Activated B cell treated with CpG ODN at 0.5 μM for 24 hours (primary cell): ENCODE results near the gene ARL2BP. TPM values are rescaled to one million over a fixed set of nuclear protein-coding genes. Genes with fewer than 3 reads are reported as not detected.

Experiments used
- ATAC-seq: fragments of 200-7000 bp; cut with Tn5 transposase; one replicate; pipeline ENCODE4 v1.10.0; 2021; ENCODE audit warnings: low read depth, mild to moderate bottlenecking, moderate library complexity
- CTCF ChIA-PET: fragments of 350-600 bp; sonication (Branson Sonifier 250); formaldehyde crosslinking; loops from one replicate; lab custom pipeline; 2021; ENCODE audit warnings: antibody characterized with exemption; lab: Charles Lee
- POLR2A ChIA-PET: fragments of 350-600 bp; sonication (Branson Sonifier 250); formaldehyde crosslinking; loops from one replicate; lab custom pipeline; 2021; ENCODE audit warnings: antibody characterized with exemption; lab: Charles Lee
- DNase-seq: peaks from one replicate; pipeline ENCODE4 v3.0.0; 2022
- H3K27ac Mint-ChIP-seq: one replicate; pipeline ENCODE4 v1.8.0; 2020; ENCODE audit warnings: mixed read lengths
- H3K27me3 Mint-ChIP-seq: one replicate; pipeline ENCODE4 v1.8.0; 2021; ENCODE audit warnings: mixed read lengths
- H3K36me3 Mint-ChIP-seq: one replicate; pipeline ENCODE4 v1.8.0; 2021; ENCODE audit warnings: low read depth, mixed read lengths
- H3K4me1 Mint-ChIP-seq: one replicate; pipeline ENCODE4 v1.8.0; 2021; ENCODE audit warnings: mixed read lengths
- H3K4me3 Mint-ChIP-seq: one replicate; pipeline ENCODE4 v1.8.0; 2020; ENCODE audit warnings: mild to moderate bottlenecking, mixed read lengths
- H3K9me3 Mint-ChIP-seq: one replicate; pipeline ENCODE4 v1.8.0; 2020; ENCODE audit warnings: mixed read lengths
- intact Hi-C: fragments of 100-400 bp; cut with micrococcal nuclease; formaldehyde crosslinking; loops from one replicate; pipeline ENCODE4 v1.15.1; 2024
- total RNA-seq: library from RNA; stranded (reverse); gene quantifications from 2 replicates; pipeline ENCODE4 v1.2.3, GENCODE V29; 2022
- TF ChIP-seq, protein P1 (sequence below): fragments of 200-600 bp; IDR thresholded peaks from one replicate; pipeline ENCODE4 v1.8.0; 2022; ENCODE audit warnings: antibody characterized with exemption, mild to moderate bottlenecking

ARL2BP gene
- total RNA-seq, 1 donor from 2014 or later: 27.1 TPM

DNA sequence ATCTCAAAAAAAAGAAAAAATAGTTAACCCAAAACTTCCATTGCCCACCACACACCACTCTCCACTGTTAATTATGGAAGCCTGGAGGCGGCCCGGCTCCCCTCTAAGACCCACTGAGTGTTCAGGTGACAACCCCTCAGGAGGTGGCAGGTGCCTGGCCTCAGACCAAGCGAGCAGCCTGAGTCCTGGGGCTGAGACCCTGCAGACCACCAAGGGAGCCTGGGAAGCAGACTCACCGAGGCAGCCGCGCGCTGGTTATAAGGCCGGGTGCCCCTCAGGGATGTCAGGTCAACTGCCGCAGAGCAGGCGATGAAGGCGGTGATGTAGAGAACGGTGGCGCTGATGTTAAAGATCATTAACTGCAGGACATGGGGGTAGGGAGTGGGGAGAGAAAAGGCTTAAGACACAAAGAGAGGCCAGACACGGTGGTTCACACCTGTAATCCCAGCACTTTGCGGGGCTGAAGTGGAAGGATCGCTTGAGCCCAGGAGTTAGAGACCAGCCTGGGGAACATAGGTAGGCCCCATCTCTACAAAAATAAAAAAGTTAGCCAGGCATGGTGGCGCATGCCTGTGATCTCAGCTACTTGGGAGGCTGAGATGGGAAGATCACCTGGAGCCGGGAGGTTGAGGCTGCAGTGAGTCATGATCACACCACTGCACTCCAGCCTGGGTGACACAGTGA lies 13.3 kb downstream of the ARL2BP start:
- Mint-ChIP-seq H3K36me3 (peaks cover 12% of the 10 kb centered on the region), H3K9me3 (no peaks in the 10 kb centered on the region), H3K27me3 (no peaks in the 10 kb centered on the region), H3K27ac (no peak overlapping the region), H3K4me1 (peaks cover 11% of the 10 kb centered on the region), H3K4me3 (no peak overlapping the region)
- intact Hi-C loops: no loop called here
- ChIA-PET CTCF (no interaction called here), POLR2A (interaction anchor here (1.2 kb wide), 1 partner anchor 13 kb away, joined by 3 read pairs; the partner anchor contains the start of gene ARL2BP)
- TF ChIP-seq, protein P1, sequence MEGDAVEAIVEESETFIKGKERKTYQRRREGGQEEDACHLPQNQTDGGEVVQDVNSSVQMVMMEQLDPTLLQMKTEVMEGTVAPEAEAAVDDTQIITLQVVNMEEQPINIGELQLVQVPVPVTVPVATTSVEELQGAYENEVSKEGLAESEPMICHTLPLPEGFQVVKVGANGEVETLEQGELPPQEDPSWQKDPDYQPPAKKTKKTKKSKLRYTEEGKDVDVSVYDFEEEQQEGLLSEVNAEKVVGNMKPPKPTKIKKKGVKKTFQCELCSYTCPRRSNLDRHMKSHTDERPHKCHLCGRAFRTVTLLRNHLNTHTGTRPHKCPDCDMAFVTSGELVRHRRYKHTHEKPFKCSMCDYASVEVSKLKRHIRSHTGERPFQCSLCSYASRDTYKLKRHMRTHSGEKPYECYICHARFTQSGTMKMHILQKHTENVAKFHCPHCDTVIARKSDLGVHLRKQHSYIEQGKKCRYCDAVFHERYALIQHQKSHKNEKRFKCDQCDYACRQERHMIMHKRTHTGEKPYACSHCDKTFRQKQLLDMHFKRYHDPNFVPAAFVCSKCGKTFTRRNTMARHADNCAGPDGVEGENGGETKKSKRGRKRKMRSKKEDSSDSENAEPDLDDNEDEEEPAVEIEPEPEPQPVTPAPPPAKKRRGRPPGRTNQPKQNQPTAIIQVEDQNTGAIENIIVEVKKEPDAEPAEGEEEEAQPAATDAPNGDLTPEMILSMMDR: no peak
- DNase-seq: no peak
- no peak for ATAC-seq

DNA sequence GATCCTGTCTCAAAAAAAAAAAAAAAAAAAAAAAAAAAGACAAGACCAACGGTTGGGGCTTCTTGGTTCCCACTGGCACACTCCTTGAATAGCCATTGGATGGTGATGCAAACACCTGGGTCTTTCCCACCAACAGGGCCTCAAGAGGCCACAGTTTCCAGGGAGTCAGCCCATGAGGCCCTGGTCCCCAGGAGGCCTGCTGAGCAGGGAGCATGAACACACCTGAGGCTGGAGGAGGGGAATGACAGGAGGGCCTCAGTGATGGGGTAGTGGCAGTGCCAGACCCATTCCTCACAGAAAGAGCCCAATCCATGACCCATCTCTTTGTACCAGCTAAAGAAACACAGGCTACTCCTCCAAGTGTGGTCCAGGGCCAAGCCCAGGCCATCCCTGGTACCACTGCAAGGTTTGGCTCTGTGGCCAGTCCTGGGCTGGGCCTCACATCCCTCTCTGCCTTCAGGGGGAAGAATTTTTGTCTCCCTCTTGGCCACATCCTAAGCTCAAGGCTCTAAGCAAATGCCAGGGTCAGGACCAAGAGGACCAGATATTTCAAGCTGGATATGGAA lies 13.9 kb downstream of the ARL2BP start:
- H3K4me3 Mint-ChIP-seq: no peak overlapping the region
- TF ChIP-seq, protein P1: no peak
- no peak overlapping the region for H3K27ac Mint-ChIP-seq
- ChIA-PET CTCF (interaction anchor here (0.7 kb wide), 1 partner anchor 294 kb away, joined by 3 read pairs; no protein-coding TSS in a partner anchor), POLR2A (interaction anchor here (0.7 kb wide), 1 partner anchor 25 kb away, joined by 6 read pairs; no protein-coding TSS in a partner anchor)
- DNase-seq (no peak), ATAC-seq (no peak)
- H3K4me1 Mint-ChIP-seq: peaks cover 11% of the 10 kb centered on the region
- H3K27me3 Mint-ChIP-seq: no peaks in the 10 kb centered on the region
- peaks cover 9% of the 10 kb centered on the region for H3K36me3 Mint-ChIP-seq
- intact Hi-C loops: no loop called here
- no peaks in the 10 kb centered on the region for H3K9me3 Mint-ChIP-seq

DNA sequence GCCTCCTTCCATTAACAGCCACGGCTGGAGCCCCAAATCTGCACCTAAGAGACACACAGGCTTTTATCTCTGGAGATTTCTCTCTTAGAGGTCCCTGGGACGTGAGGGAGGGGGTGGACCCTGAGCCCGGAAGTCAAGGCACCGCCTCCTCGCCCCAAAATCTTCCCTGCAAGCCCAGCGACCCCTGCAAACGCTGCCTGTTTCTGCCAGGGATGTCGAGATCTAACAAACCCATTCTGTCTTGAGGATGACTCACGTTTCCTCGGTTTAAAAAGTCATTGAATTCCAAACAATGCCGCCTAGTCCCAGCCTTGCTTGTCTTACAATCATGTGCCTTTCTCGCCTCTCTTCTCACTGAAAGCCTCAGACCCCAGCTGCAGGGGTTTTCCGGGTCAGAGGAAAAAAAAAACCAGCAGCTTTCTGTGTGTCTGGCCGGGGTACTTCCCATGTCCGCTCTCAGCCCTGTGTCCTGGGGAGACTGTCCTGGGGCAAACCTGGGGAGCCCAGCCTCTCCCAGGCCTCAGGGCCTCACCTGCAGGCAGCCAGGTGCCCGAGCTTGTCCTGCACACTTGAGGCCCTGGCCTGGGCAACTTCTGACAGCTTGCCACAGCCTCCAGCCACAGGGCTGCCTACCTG lies 15.4 kb downstream of the ARL2BP start:
- Mint-ChIP-seq H3K27me3 (no peaks in the 10 kb centered on the region), H3K4me3 (peak overlapping the region; percentile 48), H3K27ac (peak overlapping the region; percentile 46), H3K9me3 (no peaks in the 10 kb centered on the region), H3K36me3 (peaks cover 2% of the 10 kb centered on the region), H3K4me1 (peaks cover 11% of the 10 kb centered on the region)
- ATAC-seq (peak; percentile 52), DNase-seq (no peak)
- TF ChIP-seq, protein P1: no peak
- POLR2A ChIA-PET: no interaction called here
- intact Hi-C loops: no loop called here
- CTCF ChIA-PET: no interaction called here

DNA sequence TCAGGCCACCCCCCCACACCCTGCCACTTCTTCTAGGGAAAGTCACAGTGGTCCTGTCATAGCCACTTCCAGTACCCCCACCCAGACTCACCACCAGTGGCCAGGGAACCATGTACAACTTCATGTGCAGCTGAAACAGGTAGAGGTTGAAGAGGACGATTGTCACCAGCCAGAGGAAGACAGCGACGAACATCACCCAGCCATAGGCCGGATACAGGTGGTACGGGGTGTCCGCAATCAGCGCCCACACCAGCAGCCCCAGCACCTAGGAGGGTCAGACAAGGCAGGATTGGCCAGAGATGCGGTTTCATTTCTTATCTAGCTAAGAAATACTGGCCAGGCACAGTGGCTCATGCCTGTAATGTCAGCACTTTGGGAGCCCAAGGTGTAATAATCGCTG lies 16.7 kb downstream of the ARL2BP start:
- H3K4me1 Mint-ChIP-seq: peaks cover 11% of the 10 kb centered on the region
- intact Hi-C loops: no loop called here
- ChIA-PET CTCF (no interaction called here), POLR2A (no interaction called here)
- H3K4me3 Mint-ChIP-seq: no peak overlapping the region
- no peaks in the 10 kb centered on the region for H3K36me3 Mint-ChIP-seq
- H3K27me3 Mint-ChIP-seq: no peaks in the 10 kb centered on the region
- H3K27ac Mint-ChIP-seq: no peak overlapping the region
- TF ChIP-seq, protein P1: no peak
- H3K9me3 Mint-ChIP-seq: no peaks in the 10 kb centered on the region
- ATAC-seq (no peak), DNase-seq (no peak)
